T-helper 2 cell treated with Interferon-gamma antibody and Interleukin-4, amounts not matched to agents 5 μg/mL and 100 μg/mL, for 36 hours (primary cell): ENCODE data around the gene VAMP2.

ENCODE experiments used
- DNase-seq: peaks from one replicate; pipeline ENCODE4 v3.0.0; 2021; ENCODE audit warnings: low spot score
- H3K27ac Mint-ChIP-seq: one replicate; pipeline ENCODE4 v1.8.0; 2021; ENCODE audit warnings: mild to moderate bottlenecking, mixed read lengths
- H3K27me3 Mint-ChIP-seq: one replicate; pipeline ENCODE4 v1.8.0; 2021; ENCODE audit warnings: low read depth, mixed read lengths
- H3K36me3 Mint-ChIP-seq: one replicate; pipeline ENCODE4 v1.8.0; 2021; ENCODE audit warnings: low read depth, mixed read lengths
- H3K4me1 Mint-ChIP-seq: one replicate; pipeline ENCODE4 v1.8.0; 2021; ENCODE audit warnings: low read depth, mixed read lengths
- H3K4me3 Mint-ChIP-seq: one replicate; pipeline ENCODE4 v1.8.0; 2022; ENCODE audit warnings: mild to moderate bottlenecking, moderate library complexity, mixed read lengths
- H3K9me3 Mint-ChIP-seq: one replicate; pipeline ENCODE4 v1.8.0; 2021; ENCODE audit warnings: mixed read lengths

The VAMP2 gene

GRCh38 chr17:8109661-8110455 lies 52.9 kb downstream of the VAMP2 start:
- no peak overlapping the region for H3K4me3 Mint-ChIP-seq
- H3K9me3 Mint-ChIP-seq = no peaks in the 10 kb centered on the region
- no peak overlapping the region for H3K27ac Mint-ChIP-seq
- peaks cover 5% of the 10 kb centered on the region for H3K4me1 Mint-ChIP-seq
- no peaks in the 10 kb centered on the region for H3K36me3 Mint-ChIP-seq
- H3K27me3 Mint-ChIP-seq = peaks cover 43% of the 10 kb centered on the region
- DNase-seq = peak; percentile 70
